ENCODE data around the gene KMT2D.

The KMT2D gene

GRCh38 chr12:49028666-49029275 lies 31.8 kb downstream of the KMT2D start:
- FAIRE-seq: no peak
- TF ChIP-seq POLR2A (IDR thresholded peaks at IDR 0.05; ENCODE audit: low read depth, low read length): no peak
- DNase-seq (ENCODE audit: insufficient read length, low spot score): no peak

GRCh38 chr12:49027846-49028555 lies 32.6 kb downstream of the KMT2D start:
- FAIRE-seq (no peak), DNase-seq (ENCODE audit: insufficient read length, low spot score) (no peak)
- no peak for TF ChIP-seq POLR2A (IDR thresholded peaks at IDR 0.05; ENCODE audit: low read depth, low read length)

GRCh38 chr12:49026678-49027480 lies 33.7 kb downstream of the KMT2D start:
- DNase-seq (ENCODE audit: insufficient read length, low spot score) (no peak), FAIRE-seq (no peak)
- no peak for TF ChIP-seq POLR2A (IDR thresholded peaks at IDR 0.05; ENCODE audit: low read depth, low read length)

GRCh38 chr12:49026101-49026500 lies 34.5 kb downstream of the KMT2D start:
- no peak for FAIRE-seq
- DNase-seq (ENCODE audit: insufficient read length, low spot score): no peak
- no peak for TF ChIP-seq POLR2A (IDR thresholded peaks at IDR 0.05; ENCODE audit: low read depth, low read length)

- DNase-seq (ENCODE audit: insufficient read length, low spot score) (no peak), FAIRE-seq (no peak)
- no peak for TF ChIP-seq POLR2A (IDR thresholded peaks at IDR 0.05; ENCODE audit: low read depth, low read length)
These were observed 35.1 kb downstream of the KMT2D start for GRCh38 chr12:49025463-49025862.

GRCh38 chr12:49024543-49024942 lies 36.1 kb downstream of the KMT2D start:
- DNase-seq (ENCODE audit: insufficient read length, low spot score): no peak
- FAIRE-seq: no peak
- TF ChIP-seq POLR2A (IDR thresholded peaks at IDR 0.05; ENCODE audit: low read depth, low read length): no peak

- no peak for TF ChIP-seq POLR2A (IDR thresholded peaks at IDR 0.05; ENCODE audit: low read depth, low read length)
- no peak for DNase-seq (ENCODE audit: insufficient read length, low spot score)
- FAIRE-seq: no peak
These were observed 36.8 kb downstream of the KMT2D start for GRCh38 chr12:49023812-49024211.

GRCh38 chr12:49022558-49023178 lies 37.9 kb downstream of the KMT2D start:
- FAIRE-seq: no peak
- DNase-seq (ENCODE audit: insufficient read length, low spot score): no peak
- TF ChIP-seq POLR2A (IDR thresholded peaks at IDR 0.05; ENCODE audit: low read depth, low read length): no peak

GRCh38 chr12:49021292-49021915 lies 39.2 kb downstream of the KMT2D start:
- FAIRE-seq: no peak
- no peak for DNase-seq (ENCODE audit: insufficient read length, low spot score)
- no peak for TF ChIP-seq POLR2A (IDR thresholded peaks at IDR 0.05; ENCODE audit: low read depth, low read length)

- no peak for TF ChIP-seq POLR2A (IDR thresholded peaks at IDR 0.05; ENCODE audit: low read depth, low read length)
- no peak for FAIRE-seq
These were observed 40.2 kb downstream of the KMT2D start for GRCh38 chr12:49020441-49020840.

GRCh38 chr12:49019443-49020324 lies 40.9 kb downstream of the KMT2D start:
- TF ChIP-seq POLR2A (IDR thresholded peaks at IDR 0.05; ENCODE audit: low read depth, low read length): no peak
- no peak for FAIRE-seq

More at GRCh38 chr12:49020441-49020840, 40.2 kb downstream of the KMT2D start:
- no peak for DNase-seq (ENCODE audit: insufficient read length, low spot score)

GRCh38 chr12:49019120-49019430 lies 41.5 kb downstream of the KMT2D start:
- FAIRE-seq: no peak
- no peak for TF ChIP-seq POLR2A (IDR thresholded peaks at IDR 0.05; ENCODE audit: low read depth, low read length)
- no peak for DNase-seq (ENCODE audit: insufficient read length, low spot score)

More at GRCh38 chr12:49019443-49020324, 40.9 kb downstream of the KMT2D start:
- DNase-seq (ENCODE audit: insufficient read length, low spot score): no peak
